ENCODE data around the gene TAF8. TPM values are rescaled to one million over a fixed set of nuclear protein-coding genes. Genes with fewer than 3 reads are reported as not detected.

TAF8 gene
- total and polyA plus RNA-seq, 7 experiments from 2014 or later: 23.3 to 58.2 (median 47.2) TPM

- CTCF ChIA-PET: no interaction called here
- POLR2A ChIA-PET: interaction anchor here (1.0 kb wide), 1 partner anchor 32 kb away, joined by 3 read pairs; no protein-coding TSS in a partner anchor
- H3K27me3 Mint-ChIP-seq: peaks cover 11 to 29% (median 13%) of the 10 kb centered on the region in 5 donors
These were observed 86.3 kb downstream of the TAF8 start for GRCh38 chr6:42136508-42137193.

More at GRCh38 chr6:42136508-42137193, 86.3 kb downstream of the TAF8 start:
- Mint-ChIP-seq H3K27ac (peak overlapping the region in 1 of 9 donors; percentile 21), H3K4me1 (peaks cover 0 to 9% (median 6%) of the 10 kb centered on the region in 7 donors), H3K9me3 (no peaks in the 10 kb centered on the region), H3K4me3 (peak overlapping the region in 1 of 10 donors; percentile 47), H3K36me3 (no peaks in the 10 kb centered on the region)
- intact Hi-C loops (cut with micrococcal nuclease): no loop called here
- DNase-seq (no peak), ATAC-seq (peak; percentile 36)
- no peak overlapping the region for H3K27ac ChIP-seq (ENCODE audit: low read depth, low read length)
- H3K36me3 ChIP-seq (ENCODE audit: control insufficient read depth in 2 of 3, insufficient read depth in 3 of 3, low read length in 3 of 3): no peaks in the 10 kb centered on the region
- no peaks in the 10 kb centered on the region for H3K9me3 ChIP-seq (ENCODE audit: control insufficient read depth in 2 of 3, low read length in 3 of 3)
- no peaks in the 10 kb centered on the region for H3K27me3 ChIP-seq (ENCODE audit: control insufficient read depth in 2 of 2, insufficient read depth in 2 of 2, low read length in 2 of 2)
- no peak overlapping the region for H3K4me3 ChIP-seq (ENCODE audit: low read length)
- H3K4me1 ChIP-seq (ENCODE audit: control insufficient read depth in 2 of 2, insufficient read depth in 2 of 2, low read length in 2 of 2): no peaks in the 10 kb centered on the region

Other genes starting within 250 kb of the TAF8 start
- 1 to 10 TPM; 1.8 to 6.0 (median 3.1) TPM for gene USP49, start 155.1 kb upstream of the TAF8 start, total RNA-seq
- under 1 TPM; 0.44 to 0.61 TPM for gene USP49, start 155.1 kb upstream of the TAF8 start, polyA plus RNA-seq
- 10 to 100 TPM in 1 of 5 experiments, 1 to 10 TPM in 4; 4.5 to 21.7 (median 9.4) TPM for gene MED20, start 129.4 kb upstream of the TAF8 start, total RNA-seq
- gene MED20, start 129.4 kb upstream of the TAF8 start, polyA plus RNA-seq: 1 to 10 TPM; 4.2 to 4.7 TPM
- 10 to 100 TPM in 1 of 5 experiments, 1 to 10 TPM in 4; 3.9 to 35.7 (median 8.1) TPM for gene BYSL, start 129.0 kb upstream of the TAF8 start, total RNA-seq
- 1 to 10 TPM; 4.4 to 6.6 TPM for gene BYSL, start 129.0 kb upstream of the TAF8 start, polyA plus RNA-seq
- gene CCND3, start 108.7 kb upstream of the TAF8 start, total RNA-seq: 100 to 1,000 TPM; 285 to 433 (median 313) TPM
- 100 to 1,000 TPM; 474 to 764 TPM for gene CCND3, start 108.7 kb upstream of the TAF8 start, polyA plus RNA-seq
- under 1 TPM in 1 of 5 experiments, not detected in 4; 0.07 TPM for gene C6orf132, start 92.1 kb downstream of the TAF8 start, total RNA-seq
- gene C6orf132, start 92.1 kb downstream of the TAF8 start, polyA plus RNA-seq: not detected
- gene GUCA1A, start 122.8 kb downstream of the TAF8 start, total RNA-seq: not detected
- not detected for gene GUCA1A, start 122.8 kb downstream of the TAF8 start, polyA plus RNA-seq
- gene GUCA1B, start 144.4 kb downstream of the TAF8 start, total RNA-seq: 1 to 10 TPM; 1.0 to 6.9 (median 4.9) TPM
- under 1 TPM in 1 of 2 donors, not detected in 1; 0.28 TPM for gene GUCA1B, start 144.4 kb downstream of the TAF8 start, polyA plus RNA-seq
- gene MRPS10, start 167.3 kb downstream of the TAF8 start, total RNA-seq: 10 to 100 TPM; 17.0 to 30.3 (median 25.3) TPM
- 10 to 100 TPM; 41.0 to 60.9 TPM for gene MRPS10, start 167.3 kb downstream of the TAF8 start, polyA plus RNA-seq

Data from naive thymus-derived CD4-positive, alpha-beta T cell (primary cell).